SU-DHL-6 (cell line): ENCODE results near the gene MYO1H.

ENCODE experiments used
- EZH2phosphoT487 ChIP-seq: fragments of 200-600 bp; sonication (generic), shearing (Covaris generic); conservative IDR thresholded peaks from 2 replicates; pipeline ENCODE4 v1.6.1; 2018; ENCODE audit warnings: mild to moderate bottlenecking, antibody characterized with exemption, low read length, moderate library complexity, mixed read lengths
- TF ChIP-seq, protein P1 (sequence below): fragments of 200-600 bp; sonication (generic); IDR thresholded peaks from one replicate; pipeline ENCODE4 v1.5.1; 2017; ENCODE audit warnings: antibody characterized with exemption, mild to moderate bottlenecking, low read length, moderate library complexity; ENCODE audit not compliant: insufficient read depth, poor library complexity, severe bottlenecking

DNA sequence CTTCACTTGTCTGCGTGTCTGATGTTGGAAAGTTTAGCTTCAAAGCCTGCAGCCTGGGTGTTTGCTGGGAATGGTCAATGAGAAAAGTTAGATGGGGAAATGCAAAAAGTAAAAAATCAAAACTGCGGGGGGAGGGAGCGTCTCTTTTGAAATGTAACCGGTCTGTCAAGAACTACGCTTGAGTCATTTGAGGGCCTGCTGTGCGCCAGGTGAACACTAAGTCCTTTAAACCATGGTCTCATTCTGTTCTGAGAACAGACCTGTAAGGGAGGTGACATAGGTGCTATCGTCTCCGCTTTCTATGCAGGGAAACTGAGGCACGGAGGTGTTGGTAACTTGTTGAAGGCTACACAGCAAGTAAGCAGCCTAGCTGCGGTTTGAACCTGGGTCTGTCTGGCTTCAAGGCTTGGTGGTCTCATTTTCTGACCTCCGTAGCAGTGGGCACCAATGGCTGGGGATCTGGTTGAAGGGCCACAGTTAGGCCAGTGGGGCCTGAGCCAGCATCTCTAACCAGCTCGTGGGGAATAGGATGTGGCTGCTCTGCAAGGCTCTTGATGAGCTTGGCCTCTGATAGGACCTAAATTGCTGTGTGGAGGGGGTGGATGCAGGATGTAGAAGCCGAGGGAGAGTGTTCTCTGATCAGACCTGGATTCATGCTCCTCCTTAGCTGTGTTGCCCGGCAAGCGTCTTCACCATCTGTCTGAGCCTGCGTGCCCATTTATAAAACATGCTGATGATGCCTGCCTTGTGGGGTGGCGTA lies 87.9 kb downstream of the MYO1H start:
- TF ChIP-seq, protein P1, sequence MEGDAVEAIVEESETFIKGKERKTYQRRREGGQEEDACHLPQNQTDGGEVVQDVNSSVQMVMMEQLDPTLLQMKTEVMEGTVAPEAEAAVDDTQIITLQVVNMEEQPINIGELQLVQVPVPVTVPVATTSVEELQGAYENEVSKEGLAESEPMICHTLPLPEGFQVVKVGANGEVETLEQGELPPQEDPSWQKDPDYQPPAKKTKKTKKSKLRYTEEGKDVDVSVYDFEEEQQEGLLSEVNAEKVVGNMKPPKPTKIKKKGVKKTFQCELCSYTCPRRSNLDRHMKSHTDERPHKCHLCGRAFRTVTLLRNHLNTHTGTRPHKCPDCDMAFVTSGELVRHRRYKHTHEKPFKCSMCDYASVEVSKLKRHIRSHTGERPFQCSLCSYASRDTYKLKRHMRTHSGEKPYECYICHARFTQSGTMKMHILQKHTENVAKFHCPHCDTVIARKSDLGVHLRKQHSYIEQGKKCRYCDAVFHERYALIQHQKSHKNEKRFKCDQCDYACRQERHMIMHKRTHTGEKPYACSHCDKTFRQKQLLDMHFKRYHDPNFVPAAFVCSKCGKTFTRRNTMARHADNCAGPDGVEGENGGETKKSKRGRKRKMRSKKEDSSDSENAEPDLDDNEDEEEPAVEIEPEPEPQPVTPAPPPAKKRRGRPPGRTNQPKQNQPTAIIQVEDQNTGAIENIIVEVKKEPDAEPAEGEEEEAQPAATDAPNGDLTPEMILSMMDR: no peak
- TF ChIP-seq EZH2phosphoT487: no peak
